ENCODE data around the gene WDR5.

GRCh38 chr9:134185536-134186011, 49.7 kb downstream of the WDR5 start:
- TF ChIP-seq, protein P1, sequence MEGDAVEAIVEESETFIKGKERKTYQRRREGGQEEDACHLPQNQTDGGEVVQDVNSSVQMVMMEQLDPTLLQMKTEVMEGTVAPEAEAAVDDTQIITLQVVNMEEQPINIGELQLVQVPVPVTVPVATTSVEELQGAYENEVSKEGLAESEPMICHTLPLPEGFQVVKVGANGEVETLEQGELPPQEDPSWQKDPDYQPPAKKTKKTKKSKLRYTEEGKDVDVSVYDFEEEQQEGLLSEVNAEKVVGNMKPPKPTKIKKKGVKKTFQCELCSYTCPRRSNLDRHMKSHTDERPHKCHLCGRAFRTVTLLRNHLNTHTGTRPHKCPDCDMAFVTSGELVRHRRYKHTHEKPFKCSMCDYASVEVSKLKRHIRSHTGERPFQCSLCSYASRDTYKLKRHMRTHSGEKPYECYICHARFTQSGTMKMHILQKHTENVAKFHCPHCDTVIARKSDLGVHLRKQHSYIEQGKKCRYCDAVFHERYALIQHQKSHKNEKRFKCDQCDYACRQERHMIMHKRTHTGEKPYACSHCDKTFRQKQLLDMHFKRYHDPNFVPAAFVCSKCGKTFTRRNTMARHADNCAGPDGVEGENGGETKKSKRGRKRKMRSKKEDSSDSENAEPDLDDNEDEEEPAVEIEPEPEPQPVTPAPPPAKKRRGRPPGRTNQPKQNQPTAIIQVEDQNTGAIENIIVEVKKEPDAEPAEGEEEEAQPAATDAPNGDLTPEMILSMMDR (IDR thresholded peaks at IDR 0.05) = no peak
- TF ChIP-seq POLR2A (IDR thresholded peaks at IDR 0.05) = no peak

All from ovary (tissue), 3 donors.